Activated T-cell treated with anti-CD3 and anti-CD28 coated beads, Interleukin-2, amount 50 U/mL, for 1 hour (primary cell): Measurements from ENCODE around the gene ATG5.
"Not testable (repeated sequence)": the region's sequence is repeated elsewhere in the genome, so short reads cannot be mapped to it uniquely, and the experiment has no call there.

Experiments used
- DNase-seq: peaks from one replicate; pipeline ENCODE4 v3.0.0-alpha.2; 2020

The ATG5 gene

GRCh38 chr6:106256201-106256968 is 69.2 kb downstream of the ATG5 start:
- no peak for DNase-seq

DNA sequence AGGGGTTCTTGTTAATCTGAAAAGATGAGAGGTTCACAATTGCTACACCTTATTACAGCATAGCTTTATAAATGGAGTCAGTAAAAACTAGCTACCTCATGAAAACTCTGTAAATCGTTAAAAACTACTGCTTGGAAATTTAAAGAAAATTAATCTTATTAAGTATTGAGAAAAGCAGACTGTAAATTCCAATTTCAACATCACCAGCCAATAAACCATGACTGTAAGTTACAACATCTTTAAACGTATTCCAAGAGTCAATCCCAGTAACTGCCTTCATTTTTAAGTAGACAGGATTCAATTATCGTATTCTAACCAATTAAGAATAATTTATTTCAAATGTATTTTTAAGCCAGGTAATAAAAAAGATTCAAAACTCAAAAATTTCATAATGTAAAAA is 70.3 kb downstream of the ATG5 start:
- no peak for DNase-seq

DNA sequence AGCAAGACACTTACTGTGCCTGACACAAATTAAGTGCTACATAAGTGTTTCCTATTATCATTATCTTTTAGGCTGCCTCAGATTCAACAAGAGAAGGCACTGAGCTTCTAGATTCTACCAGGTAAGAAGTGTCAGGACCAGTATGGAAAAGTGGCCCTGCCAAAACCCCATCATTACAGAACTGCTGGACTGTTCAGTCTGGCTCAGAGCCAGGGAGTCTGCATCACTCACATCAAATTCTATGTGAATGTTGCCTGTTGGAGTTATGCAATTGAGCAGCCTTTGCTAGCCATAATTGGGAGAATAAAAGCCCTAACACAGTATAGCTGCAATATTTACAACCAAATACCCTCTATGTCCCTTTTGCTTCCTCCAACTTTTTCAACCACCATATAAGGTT is 70.9 kb downstream of the ATG5 start:
- DNase-seq: no peak

GRCh38 chr6:106253731-106254130 is 71.8 kb downstream of the ATG5 start:
- DNase-seq: no peak

DNA sequence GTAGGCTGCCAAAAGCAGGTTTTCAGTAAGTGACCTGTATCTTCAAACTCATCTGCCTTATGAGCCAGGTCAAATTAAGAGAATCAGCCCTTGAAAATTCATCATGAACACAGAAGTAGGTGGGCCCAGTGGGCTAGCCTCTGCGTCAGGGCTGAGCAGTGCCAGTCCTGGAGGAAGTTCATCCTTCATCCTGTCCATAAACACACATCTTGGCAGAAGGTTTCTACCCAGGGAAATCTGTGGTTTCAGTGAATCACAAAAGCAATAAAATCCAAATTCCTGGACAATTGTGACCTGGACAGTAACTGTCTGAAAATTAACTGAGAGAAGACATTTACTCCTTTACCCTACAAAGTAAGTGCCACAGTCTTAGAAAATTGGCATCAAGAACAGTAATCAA is 72.4 kb downstream of the ATG5 start:
- no peak for DNase-seq

DNA sequence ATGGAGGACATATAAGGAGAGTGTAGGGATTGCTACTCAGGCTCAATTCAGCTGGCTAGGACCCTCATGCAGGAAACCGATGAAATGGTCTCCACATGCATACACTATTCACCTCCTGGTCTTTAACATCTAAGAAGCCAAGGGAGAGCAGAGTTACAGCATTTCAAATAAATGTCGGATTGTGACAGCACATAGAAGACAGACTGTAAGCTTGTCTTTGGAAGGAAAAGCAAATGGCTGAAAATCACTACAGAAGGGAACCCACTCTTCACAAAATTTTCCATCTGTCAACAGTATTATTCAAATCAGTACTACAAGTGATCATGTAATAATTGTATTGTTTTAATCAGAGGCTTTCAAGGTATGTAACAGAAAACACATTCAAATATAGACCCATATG is 72.9 kb downstream of the ATG5 start:
- DNase-seq: no peak

- not testable (repeated sequence) for DNase-seq
Measured at GRCh38 chr6:106251531-106252255, 73.9 kb downstream of the ATG5 start.

DNA sequence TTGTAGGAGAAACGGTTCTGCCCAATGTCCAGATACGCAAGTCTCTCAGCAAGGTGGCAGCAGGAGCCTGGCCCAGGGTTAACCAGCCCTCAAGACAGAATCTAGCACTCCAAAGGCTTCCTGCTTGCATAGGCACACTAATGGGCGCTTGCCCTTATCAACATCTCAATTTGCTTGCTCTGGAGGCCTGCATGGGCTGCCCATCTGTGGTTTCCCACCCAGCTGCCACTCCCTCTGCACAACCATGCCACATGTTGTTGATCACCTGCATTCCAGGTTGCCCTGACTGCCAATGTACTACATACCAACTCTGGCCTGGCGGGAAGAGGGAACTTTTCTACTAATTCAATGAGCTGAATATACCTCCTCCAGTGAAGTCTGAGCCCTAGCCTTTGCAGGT is 74.6 kb downstream of the ATG5 start:
- DNase-seq: no peak

- no peak for DNase-seq
Measured at GRCh38 chr6:106249658-106250057, 75.9 kb downstream of the ATG5 start.

- no peak for DNase-seq
Measured at GRCh38 chr6:106247733-106248132, 77.8 kb downstream of the ATG5 start.

DNA sequence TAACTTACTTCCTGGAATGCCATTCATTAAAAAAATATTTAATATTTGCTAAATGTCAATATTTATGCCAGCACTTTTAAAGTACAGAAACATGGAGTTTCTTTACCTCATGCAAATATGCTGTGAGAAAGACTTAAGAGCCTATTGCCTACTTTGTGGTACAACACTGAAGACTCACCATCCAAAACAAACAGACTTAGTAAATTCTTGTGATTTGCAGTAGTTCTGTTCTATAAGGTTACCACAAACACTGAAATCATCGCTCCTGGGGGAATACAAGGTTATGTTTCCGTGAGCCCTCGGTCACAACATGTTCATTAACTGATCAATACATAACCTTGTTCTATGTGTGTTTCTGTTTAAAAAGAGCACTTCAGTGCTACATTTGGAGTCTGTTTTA is 78.3 kb downstream of the ATG5 start:
- no peak for DNase-seq

- no peak for DNase-seq
Measured at GRCh38 chr6:106244931-106245330, 80.6 kb downstream of the ATG5 start.

GRCh38 chr6:106244521-106244920 is 81.0 kb downstream of the ATG5 start:
- DNase-seq: no peak

DNA sequence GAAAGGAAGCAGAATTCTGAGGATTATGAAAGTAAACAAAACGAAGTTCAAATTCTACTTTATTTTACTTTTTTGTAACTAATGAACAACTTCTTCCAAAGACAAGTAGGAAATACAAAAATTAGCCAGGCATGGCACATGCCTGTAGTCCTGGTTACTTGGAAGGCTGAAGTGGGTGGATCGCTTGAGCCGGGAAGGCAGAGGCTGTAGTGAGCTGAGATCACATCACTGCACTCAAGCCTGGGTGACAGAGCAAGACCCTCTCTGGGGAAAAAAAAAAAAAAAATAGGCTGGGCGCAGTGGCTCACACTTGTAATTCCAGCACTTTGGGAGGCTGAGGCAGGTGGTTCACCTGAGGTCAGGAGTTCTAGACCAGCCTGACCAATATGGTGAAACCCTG is 82.3 kb downstream of the ATG5 start:
- no peak for DNase-seq

GRCh38 chr6:106241498-106241897 is 84.1 kb downstream of the ATG5 start:
- DNase-seq: no peak

DNA sequence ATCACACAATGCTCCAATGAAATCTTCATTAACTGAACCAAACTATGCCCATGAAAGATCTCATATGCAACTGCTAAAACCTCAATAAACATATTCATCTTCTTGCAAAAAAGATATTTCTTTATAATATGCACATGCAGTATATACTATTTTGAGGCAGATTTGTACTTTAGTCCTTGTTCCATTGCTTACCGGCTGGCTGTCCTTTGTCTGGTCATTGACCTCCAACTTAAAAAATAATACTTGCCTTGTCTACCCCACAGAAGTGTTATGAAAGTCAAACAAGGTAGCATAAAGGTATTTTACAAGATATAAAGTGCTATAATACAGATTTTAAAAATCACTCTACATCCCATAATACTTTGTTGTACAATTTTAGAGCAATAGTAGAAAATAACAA is 88.3 kb downstream of the ATG5 start:
- no peak for DNase-seq

DNA sequence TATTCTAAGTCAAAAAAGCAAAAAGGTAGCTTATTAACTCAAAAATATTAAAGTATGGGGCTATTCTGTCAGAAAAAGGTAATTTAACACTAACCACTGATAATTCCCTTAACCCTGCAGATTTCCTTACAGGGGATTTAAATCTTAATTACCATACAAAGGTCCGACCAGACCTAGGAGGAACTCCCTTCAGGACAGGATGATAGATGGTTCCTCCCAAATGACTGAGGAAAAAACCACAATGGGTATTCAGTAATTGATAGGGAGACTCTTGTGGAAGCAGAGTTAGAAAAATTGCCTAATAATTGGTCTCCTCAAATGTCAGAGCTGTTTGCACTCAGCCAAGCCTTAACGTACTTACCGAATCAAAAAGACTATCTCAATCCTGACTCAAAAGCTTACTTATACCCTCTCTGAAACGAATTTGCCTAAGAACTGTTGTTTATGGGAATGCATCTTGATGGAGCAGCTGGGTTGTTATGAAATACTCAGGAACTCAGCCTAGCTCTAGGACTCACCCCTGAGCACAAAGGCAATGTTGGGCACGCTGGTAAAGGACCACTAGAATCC is 95.6 kb downstream of the ATG5 start:
- DNase-seq: not testable (repeated sequence)

DNA sequence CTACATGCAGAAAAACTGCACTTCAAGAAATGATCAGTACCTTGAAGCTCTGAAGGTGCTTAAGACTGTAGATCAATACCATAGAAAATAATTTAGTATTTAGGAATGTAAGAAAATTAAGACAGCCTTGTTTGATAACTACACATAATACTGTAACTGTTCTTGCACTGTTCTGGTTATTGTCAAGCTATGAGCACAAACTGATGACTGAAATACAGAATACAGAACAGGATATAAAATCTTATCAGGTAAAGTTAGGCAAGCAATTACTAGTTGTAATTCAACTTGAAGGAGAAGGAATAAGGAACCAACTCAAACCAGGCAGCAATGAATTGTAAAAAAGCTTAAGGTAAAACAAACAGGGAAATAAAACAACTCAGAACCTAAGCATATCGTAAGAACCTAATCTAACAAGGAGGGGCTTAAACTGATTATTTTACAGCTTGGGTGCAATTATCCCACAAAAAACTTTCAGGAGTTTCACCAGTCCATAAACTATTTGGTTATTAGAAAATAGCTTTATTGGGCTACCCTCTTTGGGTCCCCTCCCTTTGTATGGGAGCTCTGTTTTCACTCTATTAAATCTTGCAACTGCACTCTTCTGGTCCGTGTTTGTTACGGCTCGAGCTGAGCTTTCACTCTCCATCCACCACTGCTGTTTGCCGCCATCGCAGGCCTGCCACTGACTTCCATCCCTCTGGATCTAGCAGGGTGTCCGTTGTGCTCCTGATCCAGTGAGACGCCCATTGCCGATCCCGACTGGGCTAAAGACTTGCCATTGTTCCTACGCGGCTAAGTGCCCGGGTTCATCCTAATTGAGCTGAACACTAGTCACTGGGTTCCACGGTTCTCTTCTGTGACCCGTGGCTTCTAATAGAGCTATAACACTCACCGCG is 97.7 kb downstream of the ATG5 start:
- DNase-seq: no peak

GRCh38 chr6:106226676-106227075 is 98.9 kb downstream of the ATG5 start:
- DNase-seq: no peak

GRCh38 chr6:106225581-106225980 is 100.0 kb downstream of the ATG5 start:
- no peak for DNase-seq

DNA sequence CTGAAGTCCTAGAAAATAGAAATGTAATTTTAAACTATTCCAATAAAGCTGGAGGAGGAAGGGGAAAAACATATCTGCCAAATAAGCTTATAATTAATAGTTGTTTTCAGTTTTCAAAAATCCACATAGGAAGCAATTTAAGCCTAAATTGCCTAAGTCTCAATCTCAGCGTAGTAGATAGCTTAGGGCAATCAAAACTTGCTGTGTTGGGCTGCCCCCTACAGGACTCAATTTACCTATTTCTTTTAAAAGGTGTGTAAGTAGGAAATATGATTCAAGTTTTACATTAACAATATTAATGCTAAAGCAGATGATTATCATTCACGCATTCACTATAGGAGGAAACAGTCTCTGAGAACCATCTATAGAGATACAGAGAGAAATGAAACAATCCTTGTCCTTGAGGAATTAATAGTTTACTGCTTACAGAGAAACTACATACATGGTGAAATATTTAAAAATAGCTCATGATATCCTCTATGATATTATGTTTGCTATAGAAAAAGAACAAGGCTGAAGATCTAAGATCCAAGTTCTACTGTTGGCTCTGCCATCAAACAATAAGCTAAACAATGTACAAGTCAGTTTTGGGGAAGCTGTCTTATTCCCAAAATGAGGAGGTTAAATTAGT is 102.1 kb downstream of the ATG5 start:
- peak; percentile 55 for DNase-seq

- DNase-seq: no peak
Measured at GRCh38 chr6:106220485-106220884, 105.1 kb downstream of the ATG5 start.

GRCh38 chr6:106216527-106216926 is 109.0 kb downstream of the ATG5 start:
- no peak for DNase-seq
